GM18951 (cell line): Measurements from ENCODE around the gene COG1.

ENCODE experiments used
- POLR2A ChIP-seq: IDR thresholded peaks from 4 replicates; pipeline ENCODE4 v1.6.1; 2011; ENCODE audit warnings: mild to moderate bottlenecking; ENCODE audit not compliant: insufficient read length, insufficient read depth; ENCODE audit errors: extremely low read depth
- in situ Hi-C: fragments of 300-500 bp; cut with MboI; formaldehyde crosslinking; loops from one replicate; pipeline ENCODE4 v1.12.0; 2022; ENCODE audit warnings: low sequenced_read_pairs, mixed read lengths, inconsistent platforms; ENCODE audit not compliant: unreplicated experiment

COG1 gene

GRCh38 chr17:73182616-73183310 is 10.1 kb upstream of the COG1 start:
- TF ChIP-seq POLR2A = no peak
- in situ Hi-C loops = loop anchor here (25.0 kb wide), 1 partner anchor 445 kb away; no protein-coding TSS in a partner anchor

- TF ChIP-seq POLR2A = no peak
- in situ Hi-C loops = loop anchor here (25.0 kb wide), 1 partner anchor 447 kb away; no protein-coding TSS in a partner anchor
Observed at GRCh38 chr17:73184136-73184993, 8.5 kb upstream of the COG1 start.

- in situ Hi-C loops = loop anchor here (25.0 kb wide), 1 partner anchor 449 kb away; no protein-coding TSS in a partner anchor
- no peak for TF ChIP-seq POLR2A
Observed at GRCh38 chr17:73186283-73187050, 6.4 kb upstream of the COG1 start.

- in situ Hi-C loops = loop anchor here (25.0 kb wide), 1 partner anchor 450 kb away; no protein-coding TSS in a partner anchor
- no peak for TF ChIP-seq POLR2A
Observed at GRCh38 chr17:73187203-73187769, 5.6 kb upstream of the COG1 start.

GRCh38 chr17:73188011-73188410 is 4.8 kb upstream of the COG1 start:
- no peak for TF ChIP-seq POLR2A
- in situ Hi-C loops = loop anchor here (25.0 kb wide), 1 partner anchor 451 kb away; no protein-coding TSS in a partner anchor

- in situ Hi-C loops = loop anchor here (25.0 kb wide), 1 partner anchor 452 kb away; no protein-coding TSS in a partner anchor
- no peak for TF ChIP-seq POLR2A
Observed at GRCh38 chr17:73189417-73190099, 3.3 kb upstream of the COG1 start.

GRCh38 chr17:73191443-73192205 is 1.2 kb upstream of the COG1 start:
- in situ Hi-C loops = loop anchor here (25.0 kb wide), 1 partner anchor 454 kb away; no protein-coding TSS in a partner anchor

GRCh38 chr17:73192206-73192893 is 505 bp upstream of the COG1 start:
- in situ Hi-C loops = loop anchor here (25.0 kb wide), 1 partner anchor 455 kb away; no protein-coding TSS in a partner anchor

More at GRCh38 chr17:73191443-73192205, 1.2 kb upstream of the COG1 start:
- TF ChIP-seq POLR2A = no peak

GRCh38 chr17:73194514-73195222 is 1.8 kb downstream of the COG1 start:
- in situ Hi-C loops = loop anchor here (25.0 kb wide), 1 partner anchor 457 kb away; no protein-coding TSS in a partner anchor
- TF ChIP-seq POLR2A = no peak

More at GRCh38 chr17:73192206-73192893, 505 bp upstream of the COG1 start:
- TF ChIP-seq POLR2A = peak; percentile 65

GRCh38 chr17:73196500-73196899 is 3.6 kb downstream of the COG1 start:
- TF ChIP-seq POLR2A = no peak
- in situ Hi-C loops = loop anchor here (25.0 kb wide), 1 partner anchor 459 kb away; no protein-coding TSS in a partner anchor
